IMR-90 (cell line): ENCODE data around the gene RHOB. TPM values are rescaled to one million over a fixed set of nuclear protein-coding genes. Genes with fewer than 3 reads are reported as not detected.
A peak's percentile ranks its signal among the peaks of the same experiment; 100 is the strongest.

Experiments used
- ATAC-seq: fragments of 200-7000 bp; cut with Tn5 transposase; 2 replicates; pipeline ENCODE4 v1.9.1; 2020; ENCODE audit warnings: low read depth, mild to moderate bottlenecking, moderate library complexity
- BruUV-seq: library from RNA; stranded (reverse); fragments of 400-500 nt; replicated peaks from 2 replicates; lab custom pipeline; 2021; lab: Mats Ljungman, UMichigan
- CTCF ChIA-PET: fragments of 300-600 bp; formaldehyde crosslinking; extraction: SDS; loops from one replicate; lab custom pipeline; 2021; ENCODE audit warnings: antibody characterized with exemption; lab: Yijun Ruan, JAX
- POLR2A ChIA-PET: fragments of 300-600 bp; sonication (Branson Sonifier 250); formaldehyde crosslinking; loops from one replicate; lab custom pipeline; 2022; ENCODE audit warnings: antibody characterized with exemption; ENCODE audit not compliant: unreplicated experiment; lab: Charles Lee
- DNase-seq: peaks from one replicate; pipeline ENCODE4 v3.0.0; 2013
- H2AFZ ChIP-seq: replicated peaks from 2 replicates; pipeline ENCODE3; 2013; ENCODE audit warnings: low read length, mild to moderate bottlenecking; ENCODE audit not compliant: poor library complexity
- H2AK5ac ChIP-seq: 2 replicates; pipeline ENCODE4 v1.6.1; 2013; ENCODE audit warnings: low read depth, low read length, inconsistent platforms
- H2AK9ac ChIP-seq: replicated peaks from 2 replicates; pipeline ENCODE3; 2013; ENCODE audit warnings: mild to moderate bottlenecking, low read depth, low read length, moderate library complexity; ENCODE audit not compliant: poor library complexity
- H2BK120ac ChIP-seq: 2 replicates; pipeline ENCODE4 v1.6.1; 2013; ENCODE audit warnings: low read depth, low read length, inconsistent platforms
- H2BK15ac ChIP-seq: 3 replicates; pipeline ENCODE4 v1.6.1; 2013; ENCODE audit warnings: low read depth, low read length, inconsistent platforms
- H2BK20ac ChIP-seq: 2 replicates; pipeline ENCODE4 v1.6.1; 2013; ENCODE audit warnings: low read depth, mild to moderate bottlenecking, inconsistent platforms, low read length, moderate library complexity
- H2BK5ac ChIP-seq: 2 replicates; pipeline ENCODE4 v1.6.1; 2013; ENCODE audit warnings: mild to moderate bottlenecking, low read depth, low read length, inconsistent platforms; ENCODE audit not compliant: poor library complexity, severe bottlenecking
- H3K14ac ChIP-seq: replicated peaks from 2 replicates; pipeline ENCODE4 v1.6.1; 2013; ENCODE audit warnings: low read depth, low read length, inconsistent platforms
- H3K18ac ChIP-seq: 2 replicates; pipeline ENCODE4 v1.6.1; 2013; ENCODE audit warnings: low read depth, low read length, control low read depth
- H3K23ac ChIP-seq: 2 replicates; pipeline ENCODE4 v1.6.1; 2013; ENCODE audit warnings: low read depth, low read length, inconsistent platforms
- H3K27ac ChIP-seq: 2 replicates; pipeline ENCODE4 v1.5.1; 2013; ENCODE audit warnings: mild to moderate bottlenecking, control low read depth, low read length; ENCODE audit not compliant: insufficient read depth
- H3K27me3 ChIP-seq: 2 replicates; pipeline ENCODE4 v1.6.1; 2013; ENCODE audit warnings: low read length; ENCODE audit not compliant: control insufficient read depth, insufficient read depth
- H3K36me3 ChIP-seq: 2 replicates; pipeline ENCODE4 v1.6.1; 2013; ENCODE audit warnings: low read length, mixed read lengths; ENCODE audit not compliant: control insufficient read depth, insufficient read depth
- H3K4ac ChIP-seq: 2 replicates; pipeline ENCODE4 v1.6.1; 2013; ENCODE audit warnings: low read depth, low read length, inconsistent platforms
- H3K4me1 ChIP-seq: 2 replicates; pipeline ENCODE4 v1.6.1; 2013; ENCODE audit warnings: low read length, mixed read lengths; ENCODE audit not compliant: control insufficient read depth, insufficient read depth
- H3K4me2 ChIP-seq: 2 replicates; pipeline ENCODE4 v1.6.1; 2013; ENCODE audit warnings: low read depth, mild to moderate bottlenecking, control low read depth, low read length, moderate library complexity
- H3K4me3 ChIP-seq: 2 replicates; pipeline ENCODE4 v1.5.1; 2013; ENCODE audit warnings: low read depth, mild to moderate bottlenecking, control low read depth, low read length, moderate library complexity; ENCODE audit not compliant: insufficient read depth
- H3K56ac ChIP-seq: 2 replicates; pipeline ENCODE4 v1.6.1; 2013; ENCODE audit warnings: low read length, inconsistent platforms; ENCODE audit not compliant: insufficient read depth; ENCODE audit errors: extremely low read depth
- H3K79me1 ChIP-seq, 2 experiments: 2 replicates each; pipeline ENCODE4 v1.6.1; 2013; ENCODE audit warnings: low read length in 2 of 2, inconsistent platforms in 1 of 2, low read depth in 1 of 2
- H3K9ac ChIP-seq: 2 replicates; pipeline ENCODE4 v1.6.1; 2013; ENCODE audit warnings: low read depth, low read length, control low read depth
- H3K9me1 ChIP-seq: 2 replicates; pipeline ENCODE4 v1.6.1; 2013; ENCODE audit warnings: low read length, inconsistent platforms; ENCODE audit not compliant: insufficient read depth
- H3K9me3 ChIP-seq: 2 replicates; pipeline ENCODE4 v1.6.1; 2013; ENCODE audit warnings: low read length; ENCODE audit not compliant: control insufficient read depth, insufficient read depth
- H4K20me1 ChIP-seq: 2 replicates; pipeline ENCODE4 v1.6.1; 2013; ENCODE audit warnings: low read length, inconsistent platforms; ENCODE audit not compliant: insufficient read depth
- H4K5ac ChIP-seq: 2 replicates; pipeline ENCODE4 v1.6.1; 2013; ENCODE audit warnings: mild to moderate bottlenecking, low read depth, low read length, control low read depth
- H4K8ac ChIP-seq, 2 experiments: 2 replicates each; pipeline ENCODE4 v1.6.1; 2013; ENCODE audit warnings: low read depth in 2 of 2, low read length in 2 of 2, control low read depth in 1 of 2, inconsistent platforms in 1 of 2
- H4K91ac ChIP-seq: 2 replicates; pipeline ENCODE4 v1.6.1; 2013; ENCODE audit warnings: low read depth, low read length, inconsistent platforms; ENCODE audit not compliant: insufficient read depth
- FOS ChIP-seq: fragments of 150-350 bp; IDR thresholded peaks from 2 replicates; pipeline ENCODE4 v1.6.1; 2016; ENCODE audit warnings: low read depth, low read length
- RAD21 ChIP-seq: IDR thresholded peaks from 2 replicates; pipeline ENCODE4 v1.6.1; 2012; ENCODE audit warnings: low read length, improper control_type of control experiment
- SMC3 ChIP-seq: fragments of 150-350 bp; IDR thresholded peaks from 2 replicates; pipeline ENCODE4 v1.6.1; 2016; ENCODE audit warnings: low read depth, mild to moderate bottlenecking, antibody characterized with exemption, low read length, moderate library complexity
- WGBS, 2 experiments: methylation state at CpG; one replicate each; pipeline versions ENCODE4 v1.1.5 to v1.1.7; 2013; ENCODE audit warnings: missing lambda C conversion rate in 2 of 2; ENCODE audit not compliant: insufficient read length in 1 of 2; ENCODE audit errors: extremely low coverage in 2 of 2; 5-methylcytosine and 5-hydroxymethylcytosine counted together
- dilution Hi-C: fragments of 300-500 bp; cut with HindIII; formaldehyde crosslinking; loops from one replicate; pipeline ENCODE4 v1.14.3; 2018; ENCODE audit warnings: low sequenced_read_pairs; ENCODE audit not compliant: unreplicated experiment
- in situ Hi-C: fragments of 300-500 bp; cut with MboI; formaldehyde crosslinking; loops from 3 replicates; pipeline ENCODE4 v1.14.3; 2019; ENCODE audit warnings: low sequenced_read_pairs, inconsistent platforms, mixed read lengths
- intact Hi-C: fragments of 100-400 bp; cut with micrococcal nuclease; formaldehyde crosslinking; loops from 2 replicates; pipeline ENCODE4 v1.10.0; 2022
- polyA plus RNA-seq, 3 experiments: library from polyadenylated mRNA; depleted of rRNA; stranded (reverse); fragments of >200 nt; gene quantifications; 2 replicates each; pipeline ENCODE4 v1.2.3, GENCODE V29; 2012; ENCODE audit warnings: low replicate concordance in 1 of 3
- total RNA-seq: library from RNA; depleted of rRNA; stranded (reverse); fragments of >200 nt; gene quantifications from 2 replicates; pipeline ENCODE4 v1.2.3, GENCODE V29; 2012
- TF ChIP-seq, protein P1 (sequence below): fragments of 150-350 bp; IDR thresholded peaks from 2 replicates; pipeline ENCODE4 v1.6.1; 2017; ENCODE audit warnings: mild to moderate bottlenecking, antibody characterized with exemption, low read length, low read depth

RHOB gene
- total and polyA plus RNA-seq, 2 of the 4 experiments (the other 2 are of a cell fraction), result 112 to 149 TPM

DNA sequence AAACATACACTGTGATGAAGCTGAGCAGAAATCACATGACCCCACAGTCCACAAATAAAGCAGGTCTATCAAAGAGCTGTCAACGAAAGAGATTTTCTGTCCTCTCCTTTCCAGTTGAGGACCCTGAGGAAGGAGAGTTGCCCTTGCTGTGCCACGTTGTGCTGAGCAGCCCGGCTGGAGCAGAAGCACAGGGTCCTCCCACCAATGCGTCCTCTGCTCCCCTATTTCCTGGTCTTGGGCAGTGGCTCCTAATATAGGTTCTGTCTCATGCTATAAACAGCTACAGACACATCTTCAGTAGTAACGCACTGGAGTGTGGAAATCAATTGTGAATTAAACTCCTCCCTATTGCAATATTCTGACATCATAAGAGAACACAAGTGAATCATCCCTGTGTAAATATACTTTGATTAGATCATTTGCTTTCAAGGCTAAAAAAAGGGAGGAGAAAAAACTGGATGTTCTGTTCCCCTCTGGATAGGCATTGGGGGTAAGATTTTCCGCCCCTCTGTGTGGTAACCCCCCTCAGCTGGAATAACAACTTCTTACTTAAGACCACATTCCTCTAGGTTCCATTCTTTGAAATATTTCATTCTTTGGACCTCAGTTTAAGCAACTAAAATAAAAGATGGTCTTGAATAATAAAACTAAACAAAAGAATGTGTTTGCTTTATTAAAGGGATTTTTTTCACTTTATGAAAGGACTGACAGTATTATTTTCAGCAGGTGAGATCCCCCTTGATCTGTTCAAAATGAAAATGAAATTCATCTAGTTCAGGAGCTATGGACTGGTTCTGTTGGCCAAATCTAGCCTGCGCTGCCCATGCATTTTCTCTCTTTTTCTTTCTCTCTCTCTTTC, 8.3 kb upstream of the RHOB start (continued):
- TF ChIP-seq SMC3, result no peak
- TF ChIP-seq, protein P1, sequence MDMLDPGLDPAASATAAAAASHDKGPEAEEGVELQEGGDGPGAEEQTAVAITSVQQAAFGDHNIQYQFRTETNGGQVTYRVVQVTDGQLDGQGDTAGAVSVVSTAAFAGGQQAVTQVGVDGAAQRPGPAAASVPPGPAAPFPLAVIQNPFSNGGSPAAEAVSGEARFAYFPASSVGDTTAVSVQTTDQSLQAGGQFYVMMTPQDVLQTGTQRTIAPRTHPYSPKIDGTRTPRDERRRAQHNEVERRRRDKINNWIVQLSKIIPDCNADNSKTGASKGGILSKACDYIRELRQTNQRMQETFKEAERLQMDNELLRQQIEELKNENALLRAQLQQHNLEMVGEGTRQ, result no peak; the same call in 1 of the 2 replicates

DNA sequence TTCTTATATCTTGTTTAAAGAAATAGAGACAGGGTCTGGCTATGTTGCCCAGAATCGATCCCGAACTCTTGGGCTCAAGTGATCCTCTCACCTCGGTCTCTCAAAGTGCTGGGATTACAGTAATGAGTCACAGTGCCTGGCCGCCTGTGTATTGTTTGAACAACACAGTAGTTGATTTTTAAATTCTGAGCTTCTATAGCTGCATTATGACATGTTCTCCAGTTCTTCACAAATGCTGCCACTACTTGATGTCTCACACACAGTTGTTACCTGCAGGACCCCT, 7.7 kb upstream of the RHOB start:
- Histone ChIP-seq H3K36me3 (no peaks in the 10 kb centered on the region), H2BK15ac (peak overlapping the region; percentile 55; the same call in 1 of the 3 replicates), H2BK5ac (no peak overlapping the region), H3K9ac (no peak overlapping the region), H3K9me1 (peaks cover 13% of the 10 kb centered on the region), H2BK20ac (peak overlapping the region; percentile 17; the same call in 1 of the 2 replicates), H3K4me1 (peaks cover 7% of the 10 kb centered on the region), H3K4me2 (peak overlapping the region; percentile 19; the same call in 1 of the 2 replicates), H3K4me3 (no peak overlapping the region), H2BK120ac (peak overlapping the region; percentile 43; the same call in 1 of the 2 replicates), H2AK9ac (no peak overlapping the region), H3K23ac (peak overlapping the region; percentile 37; the same call in 1 of the 2 replicates), H2AFZ (no peak overlapping the region), H3K56ac (no peak overlapping the region), H4K5ac (no peak overlapping the region), H3K18ac (no peak overlapping the region), H3K9me3 (no peaks in the 10 kb centered on the region), H3K27me3 (no peaks in the 10 kb centered on the region), H2AK5ac (peak overlapping the region; percentile 50; the same call in 1 of the 2 replicates), H3K4ac (peak overlapping the region; percentile 48), H4K91ac (no peak overlapping the region), H3K79me1 (no peaks in the 10 kb centered on the region), H4K8ac (no peak overlapping the region), H3K27ac (no peak overlapping the region), H3K14ac (peak overlapping the region; percentile 51; the same call in 1 of the 2 replicates), H4K20me1 (no peaks in the 10 kb centered on the region)
- DNase-seq (peak; percentile 49), ATAC-seq (peak; percentile 33; the same call in 1 of the 2 replicates)
- intact Hi-C loops (loop anchor here (2.0 to 5.0 kb wide), 2 partner anchors 42 to 60 kb away; no protein-coding TSS in a partner anchor), in situ Hi-C loops (no loop called here), dilution Hi-C loops (no loop called here)
- BruUV-seq, result no TSS peak
- WGBS, 2 experiments, result 80% methylated on average over 1 of the region's 4 CpGs; no CpG with 5 or more reads in 1 of the 2 experiments
- POLR2A ChIA-PET, result interaction anchor here (0.8 kb wide), 1 partner anchor 8 kb away, joined by 3 read pairs; no protein-coding TSS in a partner anchor
- TF ChIP-seq RAD21 (no peak), FOS (0 out of 2 replicates have a peak, but pooled peaks have one; percentile 8)
- CTCF ChIA-PET, result interaction anchor here (0.9 to 2.2 kb wide), 5 partner anchors 10 to 197 kb away, joined by 3 to 18 read pairs (median 6); no protein-coding TSS in a partner anchor
